OCI-LY3 (cell line): ENCODE data around the gene OR2A1.
"Not testable (repeated sequence)": the region's sequence is repeated elsewhere in the genome, so short reads cannot be mapped to it uniquely, and the experiment has no call there.

Experiments used
- EZH2phosphoT487 ChIP-seq: fragments of 200-600 bp; shearing (Covaris generic); IDR thresholded peaks from 2 replicates; pipeline ENCODE4 v1.6.1; 2018; ENCODE audit warnings: antibody characterized with exemption, mixed run types, low read depth
- TF ChIP-seq, protein P1 (sequence below): fragments of 200-600, 300-600 bp; sonication (generic); IDR thresholded peaks from 2 replicates; pipeline ENCODE4 v1.5.1; 2014; ENCODE audit warnings: antibody characterized with exemption, low read length, low read depth

DNA sequence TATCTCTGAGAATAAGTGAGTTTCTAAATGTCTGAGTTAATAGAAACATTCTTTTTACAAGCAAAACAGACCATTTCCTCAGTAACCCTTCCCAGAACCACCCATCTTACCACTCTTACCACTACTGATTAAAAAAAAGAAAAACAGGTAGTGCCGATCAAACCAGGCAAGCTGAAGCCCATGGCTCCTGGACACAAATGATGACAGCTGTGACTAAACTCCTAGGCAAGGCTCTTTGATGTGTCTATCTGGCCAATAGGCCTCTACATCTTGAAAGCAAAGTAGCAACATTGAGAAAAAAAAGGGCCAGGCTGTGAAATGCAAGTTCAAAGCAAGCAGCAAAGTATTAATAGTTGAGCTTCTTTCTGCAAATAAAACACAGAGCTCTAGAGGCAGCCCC is 36.4 kb downstream of the OR2A1 start:
- TF ChIP-seq, protein P1, sequence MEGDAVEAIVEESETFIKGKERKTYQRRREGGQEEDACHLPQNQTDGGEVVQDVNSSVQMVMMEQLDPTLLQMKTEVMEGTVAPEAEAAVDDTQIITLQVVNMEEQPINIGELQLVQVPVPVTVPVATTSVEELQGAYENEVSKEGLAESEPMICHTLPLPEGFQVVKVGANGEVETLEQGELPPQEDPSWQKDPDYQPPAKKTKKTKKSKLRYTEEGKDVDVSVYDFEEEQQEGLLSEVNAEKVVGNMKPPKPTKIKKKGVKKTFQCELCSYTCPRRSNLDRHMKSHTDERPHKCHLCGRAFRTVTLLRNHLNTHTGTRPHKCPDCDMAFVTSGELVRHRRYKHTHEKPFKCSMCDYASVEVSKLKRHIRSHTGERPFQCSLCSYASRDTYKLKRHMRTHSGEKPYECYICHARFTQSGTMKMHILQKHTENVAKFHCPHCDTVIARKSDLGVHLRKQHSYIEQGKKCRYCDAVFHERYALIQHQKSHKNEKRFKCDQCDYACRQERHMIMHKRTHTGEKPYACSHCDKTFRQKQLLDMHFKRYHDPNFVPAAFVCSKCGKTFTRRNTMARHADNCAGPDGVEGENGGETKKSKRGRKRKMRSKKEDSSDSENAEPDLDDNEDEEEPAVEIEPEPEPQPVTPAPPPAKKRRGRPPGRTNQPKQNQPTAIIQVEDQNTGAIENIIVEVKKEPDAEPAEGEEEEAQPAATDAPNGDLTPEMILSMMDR: not testable (repeated sequence)
- not testable (repeated sequence) for TF ChIP-seq EZH2phosphoT487
